HepG2 (cell line): ENCODE data around the gene AGER. TPM values are rescaled to one million over a fixed set of nuclear protein-coding genes. Genes with fewer than 3 reads are reported as not detected.

Source experiments
- ATAC-seq: fragments of 200-7000 bp; cut with Tn5 transposase; 3 replicates; pipeline ENCODE4 v1.9.1; 2020; ENCODE audit warnings: mild to moderate bottlenecking, moderate library complexity
- BruUV-seq: library from RNA; stranded (reverse); fragments of 400-500 nt; replicated peaks from 2 replicates; lab custom pipeline; 2021; lab: Mats Ljungman, UMichigan
- CTCF ChIA-PET: fragments of 300-600 bp; formaldehyde crosslinking; extraction: SDS; loops from one replicate; lab custom pipeline; 2021; ENCODE audit warnings: low total read pairs, inconsistent platforms, low intra/inter-chr PET ratio; lab: Yijun Ruan, JAX
- POLR2A ChIA-PET: fragments of 350-600 bp; sonication (Branson Sonifier 250); formaldehyde crosslinking; loops from one replicate; lab custom pipeline; 2020; ENCODE audit warnings: antibody characterized with exemption, inconsistent platforms; lab: Yijun Ruan, JAX
- DNase-seq: peaks from one replicate; pipeline ENCODE4 v3.0.0-alpha.2; 2015; ENCODE audit warnings: low spot score
- FAIRE-seq: peaks from 3 replicates; lab custom pipeline; 2011; peaks lifted over from hg19 to GRCh38; lab: Jason Lieb, UNC
- H2AFZ ChIP-seq: one replicate; pipeline ENCODE4 v1.6.1; 2011; ENCODE audit warnings: low read length, inconsistent platforms
- H3K27ac ChIP-seq: fragments of 300-600 bp; 3 replicates; pipeline ENCODE4 v1.8.0; 2011; ENCODE audit warnings: mixed run types, mild to moderate bottlenecking, mixed read lengths, low read length, inconsistent platforms; ENCODE audit not compliant: insufficient read depth; ENCODE audit errors: extremely low read length
- H3K27me3 ChIP-seq, 2 experiments: fragments of 200-600 bp in 1 of 2; 2 replicates in 1 of 2; 3 replicates in 1 of 2; pipeline versions ENCODE4 v1.6.0 to v1.8.0; 2011; ENCODE audit warnings: low read length in 2 of 2, mild to moderate bottlenecking in 2 of 2, moderate library complexity in 2 of 2, inconsistent platforms in 1 of 2; ENCODE audit not compliant: insufficient read depth in 2 of 2, control insufficient read depth in 1 of 2
- H3K36me3 ChIP-seq, 2 experiments: fragments of 200-600 bp in 1 of 2; replicated peaks in 1 of 2; 2 replicates in 1 of 2; 3 replicates in 1 of 2; pipeline versions ENCODE4 v1.5.1 to v1.8.0; 2011; ENCODE audit warnings: low read length in 2 of 2, inconsistent platforms in 1 of 2; ENCODE audit not compliant: insufficient read depth in 2 of 2, control insufficient read depth in 1 of 2
- H3K4me1 ChIP-seq: 2 replicates; pipeline ENCODE4 v1.5.1; 2012; ENCODE audit warnings: low read length, inconsistent platforms; ENCODE audit not compliant: insufficient read depth
- H3K4me2 ChIP-seq: 2 replicates; pipeline ENCODE4 v1.6.0; 2011; ENCODE audit warnings: low read depth, low read length, inconsistent platforms
- H3K4me3 ChIP-seq, 3 experiments: fragments of 200-600 bp in 1 of 3; sonication (generic), shearing (Covaris generic) in 1 of 3; replicated peaks in 1 of 3; 2 replicates each; pipeline ENCODE4 v1.5.1; 2011 to 2016; ENCODE audit warnings: low read length in 3 of 3, inconsistent platforms in 2 of 3, low read depth in 2 of 3, mild to moderate bottlenecking in 2 of 3, control low read depth in 1 of 3, mixed read lengths in 1 of 3; ENCODE audit not compliant: insufficient read depth in 1 of 3
- H3K79me2 ChIP-seq: one replicate; pipeline ENCODE4 v1.6.1; 2011; ENCODE audit warnings: low read length, inconsistent platforms; ENCODE audit not compliant: insufficient read depth
- H3K9ac ChIP-seq: 2 replicates; pipeline ENCODE4 v1.6.0; 2011; ENCODE audit warnings: mild to moderate bottlenecking, low read depth, low read length, inconsistent platforms; ENCODE audit not compliant: insufficient read depth
- H3K9me3 ChIP-seq: 2 replicates; pipeline ENCODE4 v1.5.1; 2012; ENCODE audit warnings: mild to moderate bottlenecking, low read length
- H4K20me1 ChIP-seq: 2 replicates; pipeline ENCODE4 v1.6.0; 2011; ENCODE audit warnings: inconsistent platforms, mild to moderate bottlenecking, low read length, moderate library complexity; ENCODE audit not compliant: insufficient read depth
- CHD4 ChIP-seq: fragments of 200-600 bp; sonication (generic); IDR thresholded peaks from 2 replicates; pipeline ENCODE4 v1.7.0; 2017; ENCODE audit warnings: mild to moderate bottlenecking, low read length, borderline replicate concordance
- CREB1 ChIP-seq, 2 experiments: fragments of 450-650 bp in 1 of 2; IDR thresholded peaks; 2 replicates each; pipeline ENCODE4 v1.6.1; 2016 to 2017; ENCODE audit warnings: control low read depth in 1 of 2, mild to moderate bottlenecking in 1 of 2, missing compliant biosample characterization in 1 of 2, missing genetic modification characterization in 1 of 2
- FOXK2 ChIP-seq: fragments of 450-650 bp; IDR thresholded peaks from 2 replicates; pipeline ENCODE4 v1.6.1; 2016
- HNRNPK ChIP-seq: fragments of 200-400 bp; formaldehyde crosslinking; IDR thresholded peaks from 2 replicates; pipeline ENCODE4 v1.6.1; 2018; ENCODE audit warnings: low read length, low read depth, moderate library complexity, mild to moderate bottlenecking; ENCODE audit not compliant: poor library complexity, severe bottlenecking
- IKZF4 ChIP-seq: sonication (generic); formaldehyde crosslinking; IDR thresholded peaks from 2 replicates; pipeline ENCODE4 v1.5.1; 2020; ENCODE audit warnings: borderline replicate concordance, mild to moderate bottlenecking, low read depth, missing genetic modification reagents; ENCODE audit errors: not compliant biosample characterization
- KAT7 ChIP-seq: IDR thresholded peaks from 2 replicates; pipeline ENCODE4 v1.6.1; 2018; ENCODE audit warnings: borderline replicate concordance, missing compliant biosample characterization
- NFATC3 ChIP-seq: sonication (generic); formaldehyde crosslinking; IDR thresholded peaks from 2 replicates; pipeline ENCODE4 v1.5.1; 2020; ENCODE audit warnings: mild to moderate bottlenecking, missing genetic modification reagents
- NFRKB ChIP-seq: fragments of 450-650 bp; IDR thresholded peaks from 2 replicates; pipeline ENCODE4 v1.6.1; 2017
- NR2C2 ChIP-seq: sonication (generic); formaldehyde crosslinking; IDR thresholded peaks from 2 replicates; pipeline ENCODE4 v1.4.0; 2020; ENCODE audit warnings: missing genetic modification reagents, mild to moderate bottlenecking, moderate library complexity, borderline replicate concordance
- SRF ChIP-seq: IDR thresholded peaks from 2 replicates; pipeline ENCODE4 v1.6.1; 2011; ENCODE audit warnings: mild to moderate bottlenecking, low read depth, low read length, moderate library complexity
- SRSF4 ChIP-seq: fragments of 200-400 bp; formaldehyde crosslinking; IDR thresholded peaks from one replicate; pipeline ENCODE4 v1.6.1; 2018; ENCODE audit warnings: mild to moderate bottlenecking, low read depth, low read length, moderate library complexity; ENCODE audit not compliant: poor library complexity, severe bottlenecking
- ZBTB34 ChIP-seq: sonication (generic); formaldehyde crosslinking; IDR thresholded peaks from 2 replicates; pipeline ENCODE4 v1.8.0; 2022; ENCODE audit warnings: mild to moderate bottlenecking, missing genetic modification reagents
- ZIK1 ChIP-seq: sonication (generic); formaldehyde crosslinking; IDR thresholded peaks from 2 replicates; pipeline ENCODE4 v1.5.0; 2020; ENCODE audit warnings: mild to moderate bottlenecking, low read depth, missing genetic modification reagents, borderline replicate concordance
- ZNF121 ChIP-seq: sonication (generic); formaldehyde crosslinking; IDR thresholded peaks from 2 replicates; pipeline ENCODE4 v1.5.0; 2020; ENCODE audit warnings: mild to moderate bottlenecking, missing genetic modification reagents
- ZNF232 ChIP-seq: sonication (generic); formaldehyde crosslinking; IDR thresholded peaks from 2 replicates; pipeline ENCODE4 v1.4.0; 2020; ENCODE audit warnings: missing genetic modification reagents, borderline replicate concordance
- ZNF256 ChIP-seq: sonication (generic); formaldehyde crosslinking; conservative IDR thresholded peaks from 2 replicates; pipeline ENCODE4 v1.4.0; 2020; ENCODE audit warnings: missing genetic modification reagents
- ZNF3 ChIP-seq: IDR thresholded peaks from 2 replicates; pipeline ENCODE4 v1.7.0; 2017; ENCODE audit warnings: inconsistent platforms
- ZNF30 ChIP-seq: sonication (generic); formaldehyde crosslinking; IDR thresholded peaks from 2 replicates; pipeline ENCODE4 v1.5.0; 2020; ENCODE audit warnings: mild to moderate bottlenecking, missing genetic modification reagents
- ZNF335 ChIP-seq: sonication (generic); formaldehyde crosslinking; IDR thresholded peaks from 2 replicates; pipeline ENCODE4 v1.4.0; 2020; ENCODE audit warnings: missing genetic modification reagents
- ZNF816 ChIP-seq: sonication (generic); formaldehyde crosslinking; IDR thresholded peaks from 2 replicates; pipeline ENCODE4 v1.8.0; 2022; ENCODE audit warnings: missing genetic modification reagents, mild to moderate bottlenecking, borderline replicate concordance
- WGBS: methylation state at CpG from one replicate; pipeline ENCODE4 v1.1.6; 2017; ENCODE audit warnings: low lambda C conversion rate; 5-methylcytosine and 5-hydroxymethylcytosine counted together
- in situ Hi-C: cut with HindIII; loops from 2 replicates; pipeline ENCODE4 v1.10.0; 2017; ENCODE audit warnings: low pct_unique_long_range_greater_than_20kb; ENCODE audit not compliant: extremely low pct_ligation_motif_present
- intact Hi-C: fragments of 100-400 bp; cut with micrococcal nuclease; formaldehyde crosslinking; loops from one replicate; pipeline ENCODE4 v1.10.0; 2022; ENCODE audit not compliant: unreplicated experiment
- polyA plus RNA-seq, 8 experiments: library from polyadenylated mRNA; depleted of rRNA in 3 of 8; stranded (reverse) in 7 of 8; unstranded in 1 of 8; fragments of >200 nt; fragmentation: Illumina TruSeq in 4 of 8; extraction: Trizol in 4 of 8; gene quantifications; 2 replicates each; pipeline versions ENCODE4 v1.2.1 to v1.2.3, GENCODE V29; 2011 to 2016; ENCODE audit warnings: low read depth in 4 of 8, missing spikeins in 1 of 8, mixed read lengths in 1 of 8; ENCODE audit not compliant: insufficient read depth in 1 of 8
- total RNA-seq, 5 experiments: library from RNA; depleted of rRNA; stranded (reverse); fragments of >200 nt; fragmentation: Illumina TruSeq; extraction: Trizol; gene quantifications; 2 replicates each; pipeline ENCODE4 v1.2.3, GENCODE V29; 2016; ENCODE audit warnings: low read depth in 1 of 5
- TF ChIP-seq, protein P1 (sequence below): sonication (generic); formaldehyde crosslinking; IDR thresholded peaks from 2 replicates; pipeline ENCODE4 v1.5.0; 2020; ENCODE audit warnings: missing genetic modification reagents

The AGER gene
- total and polyA plus RNA-seq, 2 of the 13 experiments (the other 11 are each of a cell fraction or from before 2014, with no cell fraction given): 1.9 to 5.1 TPM

GRCh38 chr6:32194825-32195651, 11.0 kb upstream of the AGER start:
- no peak for DNase-seq
- WGBS: 17% methylated on average over 15 of the region's 15 CpGs
- FAIRE-seq: peak; percentile 99
- Histone ChIP-seq H3K79me2 (peaks cover 5% of the 10 kb centered on the region), H3K27me3 (no peaks in the 10 kb centered on the region; a peak in 1 of 5 replicates), H3K9ac (peak overlapping the region; percentile 77), H4K20me1 (no peaks in the 10 kb centered on the region), H3K4me2 (peak overlapping the region; percentile 93), H3K4me1 (peaks cover 62% of the 10 kb centered on the region), H2AFZ (no peak overlapping the region), H3K27ac (peak overlapping the region; percentile 64), H3K4me3 (peak overlapping the region; percentile 59 to 68 (median 61)), H3K36me3 (no peaks in the 10 kb centered on the region), H3K9me3 (no peaks in the 10 kb centered on the region)
- POLR2A ChIA-PET: interaction anchor here (0.8 to 3.0 kb wide), 22 partner anchors 9 to 1259 kb away, joined by 3 to 82 read pairs (median 4); partner anchors contain the start of genes AGPAT1, ATF6B, DXO and FKBPL
- intact Hi-C loops (loop anchor here (1.0 to 5.0 kb wide), 4 partner anchors 17 to 78 kb away; partner anchors contain the start of genes PPT2 and RNF5), in situ Hi-C loops (loop anchor here (5.0 kb wide), 1 partner anchor 777 kb away; no protein-coding TSS in a partner anchor)
- ATAC-seq: peak; percentile 93
- BruUV-seq: TSS peak; percentile 96
- CTCF ChIA-PET: interaction anchor here (1.0 to 1.7 kb wide), 2 partner anchors 41 to 76 kb away, joined by 4 to 11 read pairs; partner anchors contain the start of gene PPT2
- no peak for TF ChIP-seq FOXK2
- peak; percentile 54; the same call in 1 of the 2 replicates for TF ChIP-seq ZNF816
- TF ChIP-seq ZNF232 (CRISPR knock-in tag): no peak
- no peak for TF ChIP-seq NFRKB
- TF ChIP-seq NFATC3 (CRISPR knock-in tag): 0 out of 2 replicates have a peak, but pooled peaks have one; percentile 56
- no peak for TF ChIP-seq ZNF3 (CRISPR knock-in tag)
- no peak for TF ChIP-seq ZNF256 (CRISPR knock-in tag)
- 0 out of 2 replicates have a peak, but pooled peaks have one; percentile 30 for TF ChIP-seq ZBTB34 (CRISPR knock-in tag)
- no peak for TF ChIP-seq ZNF121
- no peak for TF ChIP-seq SRF
- TF ChIP-seq ZNF30 (CRISPR knock-in tag): no peak
- no peak for TF ChIP-seq CREB1 (IDR thresholded peaks at IDR 0.05)
- TF ChIP-seq CREB1 (CRISPR knock-in tag; IDR thresholded peaks at IDR 0.05): no peak
- no peak for TF ChIP-seq NR2C2 (CRISPR knock-in tag)
- no peak for TF ChIP-seq HNRNPK
- TF ChIP-seq KAT7 (CRISPR knock-in tag): no peak
- no peak for TF ChIP-seq ZIK1 (CRISPR knock-in tag)
- TF ChIP-seq CHD4: peak; percentile 80
- TF ChIP-seq, protein P1, sequence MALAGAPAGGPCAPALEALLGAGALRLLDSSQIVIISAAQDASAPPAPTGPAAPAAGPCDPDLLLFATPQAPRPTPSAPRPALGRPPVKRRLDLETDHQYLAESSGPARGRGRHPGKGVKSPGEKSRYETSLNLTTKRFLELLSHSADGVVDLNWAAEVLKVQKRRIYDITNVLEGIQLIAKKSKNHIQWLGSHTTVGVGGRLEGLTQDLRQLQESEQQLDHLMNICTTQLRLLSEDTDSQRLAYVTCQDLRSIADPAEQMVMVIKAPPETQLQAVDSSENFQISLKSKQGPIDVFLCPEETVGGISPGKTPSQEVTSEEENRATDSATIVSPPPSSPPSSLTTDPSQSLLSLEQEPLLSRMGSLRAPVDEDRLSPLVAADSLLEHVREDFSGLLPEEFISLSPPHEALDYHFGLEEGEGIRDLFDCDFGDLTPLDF (CRISPR knock-in tag): no peak
- no peak for TF ChIP-seq IKZF4
- TF ChIP-seq SRSF4: no peak
- TF ChIP-seq ZNF335 (CRISPR knock-in tag): no peak
